C4-2B (cell line): Measurements from ENCODE around the gene PRDM1.

Source experiments
- CTCF ChIP-seq: fragments of 450-650 bp; conservative IDR thresholded peaks from 2 replicates; pipeline ENCODE4 v1.5.1; 2017; ENCODE audit warnings: mild to moderate bottlenecking
- ZFX ChIP-seq: fragments of 450-650 bp; IDR thresholded peaks from 2 replicates; pipeline ENCODE4 v1.6.1; 2017

GRCh38 chr6:106099235-106099537, 13.1 kb downstream of the PRDM1 start:
- TF ChIP-seq CTCF (no peak), ZFX (no peak)
